ENCODE measurements around the gene THNSL1. TPM values are rescaled to one million over a fixed set of nuclear protein-coding genes. Genes with fewer than 3 reads are reported as not detected.

THNSL1 gene
- total RNA-seq, 2 donors from 2014 or later, result 1.1 to 2.1 TPM

DNA sequence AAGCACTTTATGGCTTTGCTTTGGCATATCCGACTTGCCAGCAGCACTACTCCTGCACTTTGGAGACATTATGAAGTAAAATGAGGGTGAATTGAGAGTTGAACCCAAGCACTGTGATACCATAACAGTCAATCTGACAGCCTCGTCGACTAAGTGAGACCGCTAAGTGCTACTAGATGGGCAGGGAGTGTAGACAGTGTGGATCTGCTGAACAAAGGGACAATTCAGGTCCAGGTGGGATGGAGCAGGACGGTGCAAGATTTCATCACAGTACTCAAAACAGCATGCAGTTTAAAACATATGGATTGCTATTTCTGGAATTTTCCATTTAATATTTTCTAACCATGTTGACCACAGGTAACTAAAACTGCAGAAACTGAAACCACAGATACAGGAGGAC is 43.2 kb upstream of the THNSL1 start:
- no peak for DNase-seq (ENCODE audit: low spot score)
- Histone ChIP-seq H3K4me1 (peaks cover 0 to 19% of the 10 kb centered on the region in 2 donors), H3K9me3 (no peaks in the 10 kb centered on the region), H3K36me3 (no peaks in the 10 kb centered on the region), H3K27me3 (no peaks in the 10 kb centered on the region), H3K4me3 (no peak overlapping the region), H3K27ac (no peak overlapping the region)
- TF ChIP-seq, protein P1, sequence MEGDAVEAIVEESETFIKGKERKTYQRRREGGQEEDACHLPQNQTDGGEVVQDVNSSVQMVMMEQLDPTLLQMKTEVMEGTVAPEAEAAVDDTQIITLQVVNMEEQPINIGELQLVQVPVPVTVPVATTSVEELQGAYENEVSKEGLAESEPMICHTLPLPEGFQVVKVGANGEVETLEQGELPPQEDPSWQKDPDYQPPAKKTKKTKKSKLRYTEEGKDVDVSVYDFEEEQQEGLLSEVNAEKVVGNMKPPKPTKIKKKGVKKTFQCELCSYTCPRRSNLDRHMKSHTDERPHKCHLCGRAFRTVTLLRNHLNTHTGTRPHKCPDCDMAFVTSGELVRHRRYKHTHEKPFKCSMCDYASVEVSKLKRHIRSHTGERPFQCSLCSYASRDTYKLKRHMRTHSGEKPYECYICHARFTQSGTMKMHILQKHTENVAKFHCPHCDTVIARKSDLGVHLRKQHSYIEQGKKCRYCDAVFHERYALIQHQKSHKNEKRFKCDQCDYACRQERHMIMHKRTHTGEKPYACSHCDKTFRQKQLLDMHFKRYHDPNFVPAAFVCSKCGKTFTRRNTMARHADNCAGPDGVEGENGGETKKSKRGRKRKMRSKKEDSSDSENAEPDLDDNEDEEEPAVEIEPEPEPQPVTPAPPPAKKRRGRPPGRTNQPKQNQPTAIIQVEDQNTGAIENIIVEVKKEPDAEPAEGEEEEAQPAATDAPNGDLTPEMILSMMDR (IDR thresholded peaks at IDR 0.05), result no peak

- Histone ChIP-seq H3K36me3 (no peaks in the 10 kb centered on the region), H3K27me3 (no peaks in the 10 kb centered on the region), H3K27ac (peak overlapping the region; percentile 3 to 74), H3K4me1 (peaks cover 0 to 17% of the 10 kb centered on the region in 2 donors), H3K9me3 (no peaks in the 10 kb centered on the region), H3K4me3 (no peak overlapping the region)
- DNase-seq (ENCODE audit: low spot score), result no peak
- TF ChIP-seq, protein P1 (IDR thresholded peaks at IDR 0.05), result peak in 1 of 2 donors; percentile 19
Observed at GRCh38 chr10:24974976-24975375, 41.4 kb upstream of the THNSL1 start.

GRCh38 chr10:24979685-24980084 is 36.7 kb upstream of the THNSL1 start:
- DNase-seq (ENCODE audit: low spot score), result no peak
- Histone ChIP-seq H3K27ac (no peak overlapping the region), H3K36me3 (no peaks in the 10 kb centered on the region), H3K4me1 (peaks cover 0 to 13% of the 10 kb centered on the region in 2 donors), H3K9me3 (no peaks in the 10 kb centered on the region), H3K27me3 (no peaks in the 10 kb centered on the region), H3K4me3 (no peak overlapping the region)
- TF ChIP-seq, protein P1 (IDR thresholded peaks at IDR 0.05), result no peak

DNA sequence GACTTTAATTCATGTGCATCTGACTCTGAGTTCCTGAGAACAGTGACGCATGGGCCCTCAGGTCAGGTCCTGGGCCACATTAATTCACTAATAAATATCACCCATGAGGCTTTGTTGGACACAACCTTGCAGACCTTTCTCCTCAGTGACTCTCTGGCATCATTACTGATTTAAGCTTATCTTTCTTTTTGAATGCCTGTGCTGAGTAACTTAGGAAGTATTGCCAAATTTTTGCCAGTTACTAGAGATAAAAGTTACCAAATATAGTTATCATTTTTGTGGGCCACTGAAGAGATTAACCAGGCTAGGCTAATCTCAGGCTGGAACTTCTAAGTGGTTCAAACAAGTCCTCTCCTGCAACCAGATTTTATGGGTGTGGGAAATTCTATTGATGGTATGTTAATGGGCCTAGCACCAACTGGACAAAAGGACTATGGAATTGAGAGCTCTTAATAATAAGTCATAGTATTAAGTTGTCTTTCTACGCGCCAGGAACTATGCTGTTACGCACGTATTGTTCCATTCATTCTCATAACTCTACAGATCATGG is 35.2 kb upstream of the THNSL1 start:
- H3K9me3 ChIP-seq, result no peaks in the 10 kb centered on the region
- TF ChIP-seq, protein P1 (IDR thresholded peaks at IDR 0.05), result no peak
- H3K36me3 ChIP-seq, result no peaks in the 10 kb centered on the region
- no peak for DNase-seq (ENCODE audit: low spot score)
- peaks cover 0 to 13% of the 10 kb centered on the region in 2 donors for H3K4me1 ChIP-seq
- H3K27me3 ChIP-seq, result no peaks in the 10 kb centered on the region
- peak overlapping the region in 1 of 2 donors; percentile 44 for H3K27ac ChIP-seq
- no peak overlapping the region for H3K4me3 ChIP-seq

DNA sequence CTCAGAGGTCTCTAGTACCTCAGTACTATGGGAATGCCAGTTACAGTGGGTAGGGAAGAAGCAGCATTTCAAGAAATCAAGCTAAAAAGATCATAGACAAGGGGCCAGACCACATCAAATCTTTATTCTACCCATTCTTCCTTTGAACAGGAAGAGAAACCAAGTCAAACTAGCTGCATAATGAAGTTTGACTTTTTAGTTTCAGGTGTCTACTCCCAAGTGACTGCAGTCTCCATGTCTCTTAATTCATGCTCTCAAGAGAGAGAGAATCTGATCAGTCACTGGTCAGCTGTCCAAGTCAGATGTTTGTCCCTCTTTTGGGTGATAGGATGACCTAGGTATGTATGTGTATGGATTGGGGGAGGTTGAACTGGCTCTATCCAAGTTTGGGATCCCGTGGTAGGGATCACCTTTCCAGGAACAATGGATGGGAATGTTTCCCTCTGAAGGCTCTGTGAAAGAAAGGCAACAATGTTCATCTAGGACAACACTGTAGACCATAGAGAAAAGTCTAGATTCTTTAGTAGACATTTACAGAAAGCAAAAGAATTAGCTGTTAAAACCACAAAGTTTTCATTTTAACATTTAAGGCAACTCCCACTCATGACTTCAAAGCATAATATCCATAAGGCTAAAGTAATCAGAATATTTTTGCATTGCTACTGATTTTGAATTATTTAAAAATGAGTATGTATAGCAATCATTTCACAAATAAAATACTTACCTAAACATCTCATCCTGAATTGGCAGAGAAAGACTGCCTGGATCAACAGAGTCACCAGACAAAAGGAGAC is 33.9 kb upstream of the THNSL1 start:
- H3K9me3 ChIP-seq, result no peaks in the 10 kb centered on the region
- H3K4me1 ChIP-seq, result peaks cover 0 to 13% of the 10 kb centered on the region in 2 donors
- TF ChIP-seq, protein P1 (IDR thresholded peaks at IDR 0.05), result no peak
- H3K4me3 ChIP-seq, result no peak overlapping the region
- H3K36me3 ChIP-seq, result no peaks in the 10 kb centered on the region
- no peaks in the 10 kb centered on the region for H3K27me3 ChIP-seq
- peak overlapping the region in 1 of 2 donors; percentile 44 for H3K27ac ChIP-seq
- no peak for DNase-seq (ENCODE audit: low spot score)

Measured in right atrium auricular region (tissue), 2 donors.